H1 (cell line): ENCODE measurements around the gene KIF4A. TPM values are rescaled to one million over a fixed set of nuclear protein-coding genes. Genes with fewer than 3 reads are reported as not detected.

ENCODE experiments used
- ATF3 ChIP-seq: IDR thresholded peaks from 2 replicates; pipeline ENCODE4 v1.6.1; 2011; ENCODE audit warnings: low read depth, mild to moderate bottlenecking, low read length; ENCODE audit not compliant: insufficient read depth
- BCL11A ChIP-seq, 2 experiments: IDR thresholded peaks; one replicate each; pipeline ENCODE4 v1.6.1; 2011; ENCODE audit warnings: low read depth in 2 of 2, low read length in 2 of 2, mild to moderate bottlenecking in 2 of 2
- CBX5 ChIP-seq: fragments of 300-800, 300-1000 bp; sonication (generic); IDR thresholded peaks from 2 replicates; pipeline ENCODE4 v1.7.1; 2016; ENCODE audit warnings: antibody characterized with exemption, low read length, low read depth
- EZH2 ChIP-seq: fragments of 200-600 bp; sonication (generic); IDR thresholded peaks from 2 replicates; pipeline ENCODE4 v1.7.1; 2012; ENCODE audit warnings: low read depth, mild to moderate bottlenecking, moderate library complexity, low read length, inconsistent platforms; ENCODE audit not compliant: severe bottlenecking
- JUN ChIP-seq: IDR thresholded peaks from 2 replicates; pipeline ENCODE4 v1.6.1; 2011; ENCODE audit warnings: low read depth, mild to moderate bottlenecking, improper control_type of control experiment, low read length
- POLR2A ChIP-seq, 2 experiments: IDR thresholded peaks; 1 replicate in 1 of 2; 2 replicates in 1 of 2; pipeline ENCODE4 v1.6.1; 2011; ENCODE audit warnings: low read depth in 2 of 2, low read length in 2 of 2, mild to moderate bottlenecking in 2 of 2; ENCODE audit errors: control extremely low read depth in 1 of 2
- RXRA ChIP-seq: IDR thresholded peaks from 2 replicates; pipeline ENCODE4 v1.6.1; 2011; ENCODE audit warnings: low read depth, mild to moderate bottlenecking, low read length, moderate library complexity; ENCODE audit not compliant: insufficient read depth
- SIN3A ChIP-seq, 2 experiments: IDR thresholded peaks in 1 of 2; conservative IDR thresholded peaks in 1 of 2; 2 replicates each; pipeline ENCODE4 v1.6.1; 2011 to 2012; ENCODE audit warnings: low read length in 2 of 2, improper control_type of control experiment in 1 of 2, low read depth in 1 of 2, mild to moderate bottlenecking in 1 of 2
- TBP ChIP-seq: IDR thresholded peaks from 2 replicates; pipeline ENCODE4 v1.6.1; 2011; ENCODE audit warnings: low read depth, low read length, improper control_type of control experiment
- polyA plus RNA-seq, 7 experiments: library from polyadenylated mRNA; depleted of rRNA in 3 of 7; stranded (reverse) in 5 of 7; unstranded in 2 of 7; fragments of >200 nt in 5 of 7; fragments of 200-250 nt in 2 of 7; gene quantifications; 1 replicate in 5 of 7; 2 replicates in 1 of 7; 4 replicates in 1 of 7; pipeline versions ENCODE4 v1.2.1 to v1.2.3, GENCODE V29; 2011 to 2013; ENCODE audit warnings: missing spikeins in 2 of 7, mixed read lengths in 2 of 7
- total RNA-seq: library from RNA; stranded (reverse); fragmentation: NEBNext Ultra II Directional; extraction: Animal tissue kit (Norgen Biotek cat#: 25700); gene quantifications from 2 replicates; pipeline ENCODE4 v1.2.1, GENCODE V29; 2021

Gene KIF4A
- total and polyA plus RNA-seq, 2 of the 8 experiments (the other 6 are each of a cell fraction or from before 2014, with no cell fraction given): 10.9 to 35.7 TPM

GRCh38 chrX:70453024-70453618 is 163.2 kb downstream of the KIF4A start (continued):
- TF ChIP-seq SIN3A (conservative IDR thresholded peaks at IDR 0.05 in 1 of 2, IDR thresholded peaks at IDR 0.05 in 1 of 2; ENCODE audit: low read depth in 1 of 2, low read length in 2 of 2) (no peak), JUN (no peak), BCL11A (IDR thresholded peaks at IDR 0.05; ENCODE audit: low read depth in 2 of 2, low read length in 2 of 2) (no peak), TBP (no peak), EZH2 (no peak), CBX5 (no peak), ATF3 (no peak), RXRA (no peak), POLR2A (IDR thresholded peaks at IDR 0.05; ENCODE audit: control extremely low read depth in 1 of 2, low read depth in 2 of 2, low read length in 2 of 2) (no peak)
